ENCODE measurements around the gene RAB4B. TPM values are rescaled to one million over a fixed set of nuclear protein-coding genes. Genes with fewer than 3 reads are reported as not detected.
"Not testable (repeated sequence)": the region's sequence is repeated elsewhere in the genome, so short reads cannot be mapped to it uniquely, and the experiment has no call there.

The RAB4B gene
- total and polyA plus RNA-seq, 2 of the 13 experiments (the other 11 are each of a cell fraction or from before 2014, with no cell fraction given): 3.3 to 5.4 TPM

DNA sequence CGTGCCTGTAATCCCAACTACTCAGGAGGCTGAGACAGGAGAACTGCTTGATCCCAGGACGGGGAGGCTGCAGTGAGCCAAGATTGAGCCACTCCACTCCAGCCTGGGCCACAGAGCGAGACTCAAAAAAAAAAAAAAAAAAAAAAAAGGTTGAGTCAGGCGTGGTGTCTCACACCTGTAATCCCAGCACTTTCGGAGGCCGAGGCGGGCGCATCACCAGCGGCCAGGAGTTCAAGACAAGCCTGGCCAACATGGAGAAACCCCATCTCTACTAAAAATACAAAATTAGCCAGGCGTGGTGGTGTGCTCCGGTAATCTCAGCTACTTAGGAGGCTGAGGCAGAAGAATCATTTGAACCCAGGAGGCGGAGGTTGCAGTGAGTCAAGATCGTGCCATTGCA lies 11.7 kb upstream of the RAB4B start:
- intact Hi-C loops (cut with micrococcal nuclease; ENCODE audit: unreplicated experiment); BruUV-seq (replicated peaks); FAIRE-seq; H3K27ac ChIP-seq (ENCODE audit: extremely low read length, insufficient read depth, low read length); H2AFZ ChIP-seq (ENCODE audit: low read length); H3K79me2 ChIP-seq (ENCODE audit: insufficient read depth, low read length); in situ Hi-C loops (cut with HindIII; ENCODE audit: extremely low pct_ligation_motif_present, low pct_unique_long_range_greater_than_20kb); H3K27me3 ChIP-seq (ENCODE audit: control insufficient read depth in 1 of 2, insufficient read depth in 2 of 2, low read length in 2 of 2); ATAC-seq; H4K20me1 ChIP-seq (ENCODE audit: insufficient read depth, low read length); H3K9ac ChIP-seq (ENCODE audit: insufficient read depth, low read depth, low read length); H3K9me3 ChIP-seq (ENCODE audit: low read length); H3K4me3 ChIP-seq (replicated peaks in 1 of 3; ENCODE audit: insufficient read depth in 1 of 3, low read depth in 2 of 3, low read length in 3 of 3); H3K4me2 ChIP-seq (ENCODE audit: low read depth, low read length); CTCF ChIA-PET (ENCODE audit: low intra/inter-chr PET ratio, low total read pairs); DNase-seq (ENCODE audit: low spot score): not testable (repeated sequence)
- WGBS (ENCODE audit: low lambda C conversion rate): over 99% methylated on average over 13 of the region's 13 CpGs
- Histone ChIP-seq H3K36me3 (replicated peaks in 1 of 2; ENCODE audit: control insufficient read depth in 1 of 2, insufficient read depth in 2 of 2, low read length in 2 of 2) (peaks cover 27 to 52% of the 10 kb centered on the region in 2 experiments), H3K4me1 (ENCODE audit: insufficient read depth, low read length) (peaks cover 16% of the 10 kb centered on the region)
- POLR2A ChIA-PET: interaction anchor here (1.3 to 2.0 kb wide), 2 partner anchors 11 to 12 kb away, joined by 4 to 12 read pairs; partner anchors contain the start of gene RAB4B

DNA sequence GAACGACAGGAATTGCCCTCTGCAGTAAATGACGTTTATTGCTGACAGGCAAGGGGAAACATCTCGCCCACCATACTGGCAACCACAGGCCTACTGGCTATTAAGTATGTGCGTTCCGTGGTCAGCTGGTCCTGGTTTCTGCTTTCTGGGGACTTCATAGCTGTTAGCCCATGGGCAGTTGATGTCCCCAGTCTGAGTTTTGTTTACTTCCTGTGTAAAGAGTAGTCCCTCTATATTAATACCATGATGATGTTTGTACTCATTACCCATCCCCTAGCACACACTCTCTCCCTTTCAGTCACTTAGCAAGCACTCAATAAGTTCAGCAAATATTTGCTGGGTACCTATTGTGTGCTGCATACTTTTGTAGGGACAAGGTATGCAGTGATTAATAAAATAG lies 9.2 kb upstream of the RAB4B start:
- no peaks in the 10 kb centered on the region for H3K79me2 ChIP-seq (ENCODE audit: insufficient read depth, low read length)
- TF ChIP-seq ZNF616 (CRISPR knock-in tag; IDR thresholded peaks at IDR 0.05; ENCODE audit: low read depth) (no peak), ZNF281 (CRISPR knock-in tag; IDR thresholded peaks at IDR 0.05; ENCODE audit: borderline replicate concordance) (peak; percentile 54)
- BruUV-seq (replicated peaks): no TSS peak
- DNase-seq (ENCODE audit: low spot score): no peak
- H3K4me1 ChIP-seq (ENCODE audit: insufficient read depth, low read length): peaks cover 16% of the 10 kb centered on the region
- intact Hi-C loops (cut with micrococcal nuclease; ENCODE audit: unreplicated experiment) (no loop called here), in situ Hi-C loops (cut with HindIII; ENCODE audit: extremely low pct_ligation_motif_present, low pct_unique_long_range_greater_than_20kb) (no loop called here)
- H3K36me3 ChIP-seq (replicated peaks in 1 of 2; ENCODE audit: control insufficient read depth in 1 of 2, insufficient read depth in 2 of 2, low read length in 2 of 2): peaks cover 13 to 28% of the 10 kb centered on the region in 2 experiments; a peak in 4 of 5 replicates
- ATAC-seq: peak; percentile 48
- no peak overlapping the region for H2AFZ ChIP-seq (ENCODE audit: low read length)
- no peak overlapping the region for H3K27ac ChIP-seq (ENCODE audit: extremely low read length, insufficient read depth, low read length)
- no peak for FAIRE-seq
- H3K9me3 ChIP-seq (ENCODE audit: low read length): no peaks in the 10 kb centered on the region
- no peaks in the 10 kb centered on the region; the same call in 1 of the 2 replicates for H4K20me1 ChIP-seq (ENCODE audit: insufficient read depth, low read length)
- no peak overlapping the region for H3K9ac ChIP-seq (ENCODE audit: insufficient read depth, low read depth, low read length)
- WGBS (ENCODE audit: low lambda C conversion rate): no CpG with 5 or more reads among the region's 5 CpGs
- no peak overlapping the region for H3K4me2 ChIP-seq (ENCODE audit: low read depth, low read length)
- H3K27me3 ChIP-seq (ENCODE audit: control insufficient read depth in 1 of 2, insufficient read depth in 2 of 2, low read length in 2 of 2): no peaks in the 10 kb centered on the region
- POLR2A ChIA-PET: interaction anchor here (0.6 to 1.5 kb wide), 3 partner anchors 8 to 26 kb away, joined by 4 to 5 read pairs (median 4); partner anchors contain the start of genes ACTMAP and SNRPA
- no peak overlapping the region for H3K4me3 ChIP-seq (replicated peaks in 1 of 3; ENCODE audit: insufficient read depth in 1 of 3, low read depth in 2 of 3, low read length in 3 of 3)
- CTCF ChIA-PET (ENCODE audit: low intra/inter-chr PET ratio, low total read pairs): no interaction called here
